GM21526 (cell line): ENCODE data around the gene CMYA5.
"Not testable (repeated sequence)": the region's sequence is repeated elsewhere in the genome, so short reads cannot be mapped to it uniquely, and the experiment has no call there.

Experiments
- ATAC-seq: cut with Tn5 transposase; IDR thresholded peaks from one replicate; pipeline ENCODE4 v1.9.1; 2021; ENCODE audit warnings: moderate library complexity; ENCODE audit not compliant: unreplicated experiment, low FRiP score

The CMYA5 gene

DNA sequence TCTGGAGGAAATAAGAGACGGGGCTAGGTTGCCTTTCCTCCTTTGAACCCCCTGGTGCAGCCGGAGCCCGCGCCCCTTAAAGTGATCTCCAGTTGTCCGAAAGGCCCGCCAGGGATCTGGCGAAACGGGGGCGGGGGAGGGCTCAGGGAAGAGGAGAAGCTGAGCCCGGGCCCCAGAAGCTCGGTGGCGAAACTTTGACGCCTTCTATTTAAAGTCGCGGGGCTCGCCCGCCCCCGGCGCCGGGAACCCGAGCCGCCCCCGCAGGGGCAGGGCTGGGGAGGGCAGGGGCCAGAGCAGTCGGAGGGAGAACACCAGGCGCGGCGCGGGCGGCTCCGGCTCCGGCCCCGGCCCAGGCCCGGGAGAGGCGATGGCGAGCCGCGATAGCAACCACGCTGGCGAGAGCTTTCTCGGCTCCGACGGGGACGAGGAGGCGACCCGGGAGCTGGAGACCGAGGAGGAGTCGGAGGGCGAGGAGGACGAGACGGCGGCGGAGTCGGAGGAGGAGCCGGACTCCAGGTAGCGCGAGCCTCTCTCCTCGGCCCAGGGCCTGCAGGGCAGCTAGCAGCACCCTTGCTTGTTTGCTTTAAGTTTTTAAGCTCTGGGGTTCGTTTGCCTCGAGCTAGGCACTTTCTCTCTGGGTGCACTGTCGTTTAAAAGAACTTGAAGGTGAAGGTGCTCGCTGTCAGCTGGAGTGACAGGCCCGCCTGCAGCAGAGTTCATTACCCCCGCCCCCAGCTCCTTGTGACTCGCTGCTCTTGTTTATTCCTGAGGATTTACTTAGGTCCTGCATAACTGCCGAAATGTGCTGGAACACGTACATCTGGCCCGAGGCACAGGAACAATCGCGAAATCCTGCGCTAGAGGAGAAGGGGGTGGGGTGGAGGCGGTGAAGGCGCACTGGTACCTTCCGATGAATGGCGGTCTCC is at the start of gene CMYA5:
Gene CMYA5, plus strand, starts transcription at position 296 of the 926 bp plus-strand sequence. Its CDS starts 72 bp downstream, at position 368.
- no peak for ATAC-seq

GRCh38 chr5:79640571-79641055 is 49.0 kb upstream of the CMYA5 start:
- no peak for ATAC-seq

- ATAC-seq = no peak
Measured at GRCh38 chr5:79641414-79641813, 48.2 kb upstream of the CMYA5 start.

DNA sequence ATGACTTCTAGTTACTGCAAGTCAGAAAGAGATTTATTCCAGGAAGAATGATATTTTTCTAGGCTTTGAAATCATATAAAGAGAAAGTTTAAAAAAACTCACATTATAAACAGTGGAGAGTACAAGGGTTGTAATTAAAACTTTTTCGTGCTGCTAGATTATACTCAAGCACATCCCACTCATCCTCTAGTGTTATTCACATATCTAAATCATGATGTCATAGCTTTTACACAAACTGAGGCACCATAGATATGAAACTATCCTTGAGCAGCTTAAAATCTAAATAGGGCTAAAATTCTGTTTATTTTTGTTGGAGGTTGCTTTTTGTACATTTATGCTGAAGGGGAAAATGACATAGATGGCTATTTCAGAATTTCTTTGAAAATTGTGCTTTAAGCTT is 47.4 kb upstream of the CMYA5 start:
- no peak for ATAC-seq

GRCh38 chr5:79653843-79654242 is 35.8 kb upstream of the CMYA5 start:
- ATAC-seq = no peak

DNA sequence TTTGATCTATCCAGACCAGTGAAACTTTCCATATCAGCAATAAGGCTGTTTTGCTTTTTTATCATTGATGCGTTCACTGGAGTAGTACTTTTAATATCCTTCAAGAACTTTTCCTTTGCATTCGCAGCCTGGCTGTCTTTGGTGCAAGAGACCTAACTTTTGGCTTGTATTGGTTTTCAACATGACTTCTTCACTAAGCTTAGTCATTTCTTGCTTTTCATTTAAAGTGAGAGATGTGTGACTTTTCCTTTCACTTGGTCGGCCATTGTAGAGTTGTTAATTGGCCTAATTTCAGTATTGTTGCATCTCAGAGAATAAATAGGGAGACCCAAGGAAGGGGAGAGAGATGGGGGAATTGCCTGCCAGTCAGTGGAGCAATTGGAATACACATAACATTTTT is 26.4 kb upstream of the CMYA5 start:
- no peak for ATAC-seq

GRCh38 chr5:79666758-79667157 is 22.9 kb upstream of the CMYA5 start:
- ATAC-seq = no peak

GRCh38 chr5:79672392-79672791 is 17.2 kb upstream of the CMYA5 start:
- no peak for ATAC-seq

DNA sequence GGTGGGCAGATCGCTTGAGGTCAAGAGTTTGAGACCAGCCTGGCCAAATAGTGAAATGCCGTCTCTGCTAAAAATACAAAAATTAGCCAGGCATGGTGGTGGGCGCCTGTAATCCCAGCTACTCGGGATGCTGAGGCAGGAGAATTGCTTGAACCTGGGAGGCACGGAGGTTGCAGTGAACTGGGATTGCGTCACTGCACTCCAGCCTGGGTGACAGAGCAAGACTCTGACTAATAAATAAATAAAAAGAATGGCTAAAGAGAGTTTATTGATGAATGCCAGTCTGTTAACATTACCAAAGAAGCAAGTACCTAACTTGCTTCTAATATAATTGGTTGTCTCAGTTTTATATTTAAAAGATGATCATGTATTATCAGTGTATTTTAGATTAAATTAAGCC is 13.3 kb upstream of the CMYA5 start:
- not testable (repeated sequence) for ATAC-seq

DNA sequence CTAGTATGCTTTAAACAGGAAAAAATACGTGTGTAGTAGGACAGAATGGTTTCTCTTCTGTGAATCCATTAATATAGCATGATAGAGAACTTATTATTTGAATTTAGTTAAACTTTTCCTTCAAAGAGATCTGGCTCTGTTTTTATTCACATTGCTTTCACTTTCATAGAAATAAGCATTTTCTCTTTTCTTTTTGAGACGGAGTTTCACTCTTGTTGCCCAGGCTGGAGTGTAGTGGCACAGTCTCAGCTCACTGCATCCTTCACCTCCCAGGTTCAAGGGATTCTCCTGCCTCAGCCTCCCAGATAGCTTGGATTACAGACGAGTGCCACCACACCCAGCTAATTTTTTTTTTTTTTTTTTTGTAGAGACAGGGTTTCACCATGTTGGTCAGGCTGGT is 7.5 kb upstream of the CMYA5 start:
- not testable (repeated sequence) for ATAC-seq

DNA sequence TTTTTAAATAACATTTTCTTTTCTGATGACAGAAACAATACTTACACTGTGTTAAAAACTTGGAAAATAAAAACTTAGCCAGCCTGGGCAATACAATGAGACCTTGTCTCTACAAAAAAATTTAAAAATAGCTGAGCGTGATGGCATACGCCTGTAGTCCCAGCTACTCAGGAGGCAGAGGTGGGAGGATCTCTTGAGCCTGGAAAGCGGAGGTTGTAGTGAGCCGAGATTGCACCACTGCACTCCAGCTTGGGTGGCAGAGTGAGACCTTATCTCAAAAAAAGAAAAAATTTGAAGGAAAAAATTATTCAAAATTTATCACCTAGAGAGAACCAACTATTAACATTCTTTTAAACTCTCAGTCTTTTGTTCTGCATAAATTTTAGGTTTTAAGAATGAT is 4.9 kb upstream of the CMYA5 start:
- ATAC-seq = no peak

DNA sequence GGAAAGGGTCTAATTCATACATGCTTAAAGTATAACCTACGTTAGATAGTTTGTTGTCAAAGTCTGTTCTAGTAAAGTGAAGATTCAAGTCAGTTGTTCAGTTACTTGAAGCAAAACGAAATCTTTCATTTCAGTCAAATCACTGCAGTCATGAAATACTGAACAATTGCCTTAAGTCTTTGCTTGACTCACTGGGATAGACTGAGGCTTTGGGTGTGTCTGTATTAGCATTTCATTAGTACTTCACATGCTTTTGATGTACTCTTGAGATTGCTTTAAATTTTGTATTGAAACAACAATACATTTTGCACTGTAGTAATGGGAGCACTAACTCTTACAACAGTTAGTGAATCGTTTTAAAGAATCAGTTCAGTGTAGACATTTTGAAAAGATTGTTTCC is 4.0 kb upstream of the CMYA5 start:
- no peak for ATAC-seq

- ATAC-seq = no peak
Measured at GRCh38 chr5:79686799-79687198, 2.8 kb upstream of the CMYA5 start.

GRCh38 chr5:79687889-79688288 is 1.7 kb upstream of the CMYA5 start:
- no peak for ATAC-seq

GRCh38 chr5:79691007-79691406 is 1.4 kb downstream of the CMYA5 start:
- no peak for ATAC-seq

DNA sequence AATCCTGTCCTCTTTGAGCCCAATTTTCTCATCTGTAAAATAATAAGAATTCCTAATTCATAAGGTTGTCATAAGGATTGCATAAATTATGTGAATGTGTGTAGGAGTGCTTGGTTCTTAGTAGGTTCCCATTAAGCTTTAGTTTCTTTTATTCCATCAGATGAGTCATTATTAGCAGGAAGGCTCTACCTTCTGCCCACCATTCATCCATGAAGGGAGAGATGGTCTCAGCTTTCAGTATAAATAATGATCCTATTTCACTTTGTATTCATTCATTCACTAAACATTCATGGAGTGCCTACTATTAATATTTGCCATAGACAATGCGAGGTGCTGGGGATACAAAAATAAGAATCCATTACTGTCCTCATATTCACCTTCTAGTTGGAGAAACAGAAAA is 3.0 kb downstream of the CMYA5 start:
- no peak for ATAC-seq

DNA sequence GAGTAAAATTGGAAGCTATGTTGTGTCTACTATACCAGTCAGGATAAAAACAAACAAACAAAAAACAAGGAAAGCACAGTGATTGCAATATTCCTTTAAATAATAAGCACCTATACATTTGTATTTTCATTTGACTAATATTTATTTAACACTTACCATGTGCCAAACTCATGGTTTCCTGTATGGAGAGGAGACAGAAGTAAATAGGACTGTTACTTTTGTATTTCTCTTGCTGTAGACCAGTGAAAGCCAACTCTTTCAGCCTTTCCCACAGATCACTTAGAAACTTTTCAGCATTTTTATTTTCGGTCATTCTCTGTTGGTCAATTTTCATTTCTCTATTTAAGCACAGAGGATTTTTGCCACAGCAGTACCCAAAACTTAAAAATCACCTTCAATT is 4.5 kb downstream of the CMYA5 start:
- ATAC-seq = no peak

GRCh38 chr5:79694652-79695051 is 5.0 kb downstream of the CMYA5 start:
- no peak for ATAC-seq

DNA sequence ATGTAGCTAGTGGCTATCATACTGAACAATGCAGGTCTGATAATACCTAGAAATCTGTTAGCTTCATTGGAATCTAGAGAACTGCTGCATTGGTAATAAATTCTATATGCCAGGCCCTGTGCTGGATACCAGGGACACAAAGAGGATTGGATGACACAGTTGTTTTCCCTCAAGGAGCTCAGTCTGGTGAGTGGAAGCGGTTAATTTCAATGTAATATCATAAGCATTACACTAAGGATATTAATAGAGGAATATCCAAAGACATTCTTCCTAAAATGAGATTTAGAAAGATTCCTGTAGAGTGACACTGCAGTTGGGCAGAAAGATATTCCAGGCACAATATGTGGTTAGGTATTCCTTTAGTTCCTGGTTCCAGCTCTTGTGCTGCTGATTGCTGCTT is 5.9 kb downstream of the CMYA5 start:
- ATAC-seq = no peak

GRCh38 chr5:79697222-79698170 is 7.9 kb downstream of the CMYA5 start:
- ATAC-seq = no peak

DNA sequence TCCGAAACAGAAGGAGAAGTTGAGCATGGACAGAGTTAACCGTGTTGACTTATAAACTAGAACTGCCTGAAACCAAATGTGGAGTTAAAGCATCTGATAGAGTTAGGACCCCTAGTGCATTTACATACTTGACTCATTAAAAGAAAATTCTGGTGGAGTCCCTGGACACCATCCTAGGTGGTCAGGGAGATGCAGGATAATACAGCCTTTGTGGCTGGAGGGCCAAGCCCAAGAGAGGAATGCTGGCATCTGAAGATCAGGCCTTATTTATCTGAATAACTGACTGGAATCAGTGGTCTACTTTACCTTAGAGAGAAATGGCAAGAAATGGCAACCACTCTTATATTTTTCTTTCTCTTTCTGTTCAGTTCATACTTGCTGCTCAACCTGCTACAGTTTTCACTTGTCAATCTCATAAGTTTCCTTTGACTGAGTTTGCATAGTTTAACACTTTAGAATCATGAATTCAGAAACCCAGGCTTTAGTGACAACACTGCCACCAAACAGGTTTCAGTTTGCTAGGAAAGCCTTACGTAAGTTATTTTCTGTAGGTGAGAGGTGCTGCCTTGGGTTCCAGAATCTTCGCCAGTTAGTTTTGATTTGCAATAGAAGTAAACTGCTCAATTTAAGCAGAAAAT is 10.2 kb downstream of the CMYA5 start:
- peak; percentile 84 for ATAC-seq
